Camera-type eye (tissue), 1 donor: Measurements from ENCODE around the gene SMC3. TPM values are rescaled to one million over a fixed set of nuclear protein-coding genes. Genes with fewer than 3 reads are reported as not detected.

Source experiments
- total RNA-seq: library from RNA; depleted of rRNA; stranded (reverse); fragments of >200 nt; gene quantifications from one replicate; pipeline ENCODE4 v1.2.3, GENCODE V29; 2014

SMC3 gene
- 93.5 TPM for total RNA-seq

DNA sequence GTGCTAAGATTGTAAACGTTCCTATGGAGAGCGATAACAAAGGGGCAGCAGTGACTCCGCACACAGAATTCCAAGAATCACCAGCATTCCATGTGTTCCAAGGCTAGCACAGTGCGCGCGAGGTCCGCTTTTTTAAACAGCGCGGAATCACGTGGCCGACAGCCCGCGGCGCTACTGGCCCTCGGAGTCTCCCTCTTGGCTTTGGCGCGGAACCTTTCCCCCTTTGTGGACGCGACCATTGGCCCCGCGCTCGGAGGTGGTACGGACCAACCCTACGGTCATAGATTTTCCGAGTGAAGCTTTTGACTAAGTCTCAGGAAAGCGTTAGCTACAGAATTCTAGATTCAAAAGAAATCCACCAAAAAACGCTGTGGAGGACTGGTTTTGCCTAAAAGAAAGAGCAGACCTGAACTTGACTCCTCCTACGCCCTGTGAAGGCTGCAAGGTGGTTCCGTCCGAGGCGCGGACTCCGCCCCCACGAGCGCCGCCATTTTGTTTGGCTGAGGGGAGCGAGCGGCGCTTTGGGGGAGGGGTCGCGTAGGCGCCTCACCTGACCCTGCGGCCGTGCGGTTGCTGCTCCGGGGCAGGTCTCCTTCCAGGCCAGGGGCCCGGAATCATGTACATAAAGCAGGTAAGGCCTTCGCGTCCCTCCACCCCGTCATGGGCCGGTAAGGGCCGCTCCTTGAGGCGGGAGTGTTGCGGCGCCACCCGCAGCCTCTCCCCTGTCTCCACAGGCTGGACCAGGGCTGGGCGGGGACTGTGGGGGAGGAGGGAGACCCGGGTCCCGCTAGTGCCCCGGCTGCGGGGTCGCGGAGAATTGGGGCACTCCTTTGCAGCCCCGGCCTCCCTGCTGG is at the start of gene SMC3:
TSS of gene SMC3 (plus strand) at position 495 of the 854 bp plus-strand sequence. CDS start at position 617, 122 bp downstream.

DNA sequence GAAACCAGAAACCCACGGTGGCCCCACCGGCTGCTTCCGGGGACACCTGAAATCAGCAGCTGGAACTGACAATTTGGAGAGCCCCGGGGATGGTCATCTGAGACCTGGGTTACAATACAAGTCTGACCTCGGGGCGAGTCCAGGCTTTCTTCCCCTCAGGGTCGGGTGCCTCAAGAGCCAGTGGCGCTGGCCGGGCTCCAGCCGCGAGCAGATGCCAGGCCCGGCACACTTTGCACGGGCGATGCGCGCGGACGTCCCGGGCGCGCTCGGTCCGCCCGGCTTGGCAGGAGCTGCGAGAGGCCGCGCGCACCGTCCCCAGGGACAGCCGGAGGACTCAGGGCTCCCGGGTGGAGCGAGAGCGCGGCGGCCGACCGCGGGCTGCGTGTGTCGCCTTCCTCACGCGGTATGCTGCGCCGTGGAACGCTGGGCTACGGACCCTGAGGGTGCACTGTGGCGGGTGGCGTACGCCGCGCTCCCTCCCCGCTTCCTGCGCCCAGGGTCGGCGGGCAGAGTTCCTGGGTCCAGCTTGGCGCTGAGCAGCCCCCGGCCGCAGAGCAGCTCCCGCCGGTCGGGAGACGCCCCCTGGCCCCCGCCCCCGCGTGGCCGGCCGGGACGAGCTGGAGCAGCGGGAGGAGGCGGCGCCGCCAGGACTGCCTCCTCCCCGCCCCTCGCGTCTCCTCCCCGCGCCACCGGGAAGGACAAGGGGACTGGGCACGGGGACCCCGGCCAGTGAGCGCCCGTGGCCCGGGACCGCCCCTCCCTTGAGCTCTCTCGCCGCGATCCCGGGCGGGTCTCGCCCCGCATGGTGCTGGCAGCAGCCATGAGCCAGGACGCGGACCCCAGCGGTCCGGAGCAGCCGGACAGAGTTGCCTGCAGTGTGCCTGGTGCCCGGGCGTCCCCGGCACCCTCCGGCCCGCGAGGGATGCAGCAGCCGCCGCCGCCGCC is 76.4 kb downstream of the SMC3 start, which contains the start of gene RBM20:
TSS of gene RBM20 (plus strand) at position 684 of the 945 bp plus-strand sequence. CDS start at position 803, 119 bp downstream.

Other genes with a start within 250 kb of the SMC3 start
- 38.1 TPM for gene DUSP5, start 69.8 kb upstream of the SMC3 start, total RNA-seq
- gene RBM20, start 76.6 kb downstream of the SMC3 start, total RNA-seq = 2.7 TPM